ENCODE measurements around the gene IL17RE.

GRCh38 chr3:9903238-9903624 lies 583 bp downstream of the IL17RE start:
- TF ChIP-seq POLR2AphosphoS5 (IDR thresholded peaks at IDR 0.05; ENCODE audit: borderline replicate concordance, low read depth, low read length) (no peak), EZH2 (IDR thresholded peaks at IDR 0.05) (no peak)

Data from SK-N-MC (cell line).